Measurements from ENCODE around the gene GPS2.

DNA sequence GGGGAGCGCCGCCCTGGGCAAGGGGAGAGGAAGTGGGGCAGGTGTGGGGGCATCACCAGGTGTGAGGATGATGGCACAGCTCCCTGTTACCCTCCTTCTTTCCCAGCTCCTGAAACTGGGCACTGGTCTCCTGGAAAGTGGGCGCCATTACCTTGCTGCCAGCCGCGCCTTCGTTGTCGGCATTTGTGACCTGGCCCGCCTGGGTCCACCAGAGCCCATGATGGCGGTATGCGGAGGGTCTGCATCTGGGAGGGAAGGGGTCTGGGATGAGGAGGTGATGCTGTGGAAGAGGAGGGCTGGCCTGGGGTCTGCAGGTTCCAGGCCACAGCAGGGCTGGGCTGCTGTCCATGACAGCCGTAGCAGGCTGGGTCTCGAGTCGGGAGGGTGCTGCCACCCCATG lies 26.7 kb upstream of the GPS2 start:
- TF ChIP-seq, protein P1, sequence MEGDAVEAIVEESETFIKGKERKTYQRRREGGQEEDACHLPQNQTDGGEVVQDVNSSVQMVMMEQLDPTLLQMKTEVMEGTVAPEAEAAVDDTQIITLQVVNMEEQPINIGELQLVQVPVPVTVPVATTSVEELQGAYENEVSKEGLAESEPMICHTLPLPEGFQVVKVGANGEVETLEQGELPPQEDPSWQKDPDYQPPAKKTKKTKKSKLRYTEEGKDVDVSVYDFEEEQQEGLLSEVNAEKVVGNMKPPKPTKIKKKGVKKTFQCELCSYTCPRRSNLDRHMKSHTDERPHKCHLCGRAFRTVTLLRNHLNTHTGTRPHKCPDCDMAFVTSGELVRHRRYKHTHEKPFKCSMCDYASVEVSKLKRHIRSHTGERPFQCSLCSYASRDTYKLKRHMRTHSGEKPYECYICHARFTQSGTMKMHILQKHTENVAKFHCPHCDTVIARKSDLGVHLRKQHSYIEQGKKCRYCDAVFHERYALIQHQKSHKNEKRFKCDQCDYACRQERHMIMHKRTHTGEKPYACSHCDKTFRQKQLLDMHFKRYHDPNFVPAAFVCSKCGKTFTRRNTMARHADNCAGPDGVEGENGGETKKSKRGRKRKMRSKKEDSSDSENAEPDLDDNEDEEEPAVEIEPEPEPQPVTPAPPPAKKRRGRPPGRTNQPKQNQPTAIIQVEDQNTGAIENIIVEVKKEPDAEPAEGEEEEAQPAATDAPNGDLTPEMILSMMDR (IDR thresholded peaks at IDR 0.05), result no peak
- no peak for TF ChIP-seq EP300 (IDR thresholded peaks at IDR 0.05)
